HL-60 (cell line): ENCODE data around the gene DLD.

Source experiments
- GABPA ChIP-seq: IDR thresholded peaks from 2 replicates; pipeline ENCODE4 v1.6.1; 2012; ENCODE audit warnings: low read depth
- POLR2AphosphoS5 ChIP-seq: IDR thresholded peaks from 2 replicates; pipeline ENCODE4 v1.6.1; 2012; ENCODE audit warnings: low read depth
- REST ChIP-seq: IDR thresholded peaks from 2 replicates; pipeline ENCODE4 v1.6.1; 2012; ENCODE audit warnings: low read depth; ENCODE audit not compliant: insufficient replicate concordance
- TF ChIP-seq, protein P1 (sequence below): IDR thresholded peaks from one replicate; pipeline ENCODE4 v1.5.1; 2011; ENCODE audit warnings: low read length, control low read depth, inconsistent platforms; ENCODE audit not compliant: insufficient read depth

- TF ChIP-seq, protein P1, sequence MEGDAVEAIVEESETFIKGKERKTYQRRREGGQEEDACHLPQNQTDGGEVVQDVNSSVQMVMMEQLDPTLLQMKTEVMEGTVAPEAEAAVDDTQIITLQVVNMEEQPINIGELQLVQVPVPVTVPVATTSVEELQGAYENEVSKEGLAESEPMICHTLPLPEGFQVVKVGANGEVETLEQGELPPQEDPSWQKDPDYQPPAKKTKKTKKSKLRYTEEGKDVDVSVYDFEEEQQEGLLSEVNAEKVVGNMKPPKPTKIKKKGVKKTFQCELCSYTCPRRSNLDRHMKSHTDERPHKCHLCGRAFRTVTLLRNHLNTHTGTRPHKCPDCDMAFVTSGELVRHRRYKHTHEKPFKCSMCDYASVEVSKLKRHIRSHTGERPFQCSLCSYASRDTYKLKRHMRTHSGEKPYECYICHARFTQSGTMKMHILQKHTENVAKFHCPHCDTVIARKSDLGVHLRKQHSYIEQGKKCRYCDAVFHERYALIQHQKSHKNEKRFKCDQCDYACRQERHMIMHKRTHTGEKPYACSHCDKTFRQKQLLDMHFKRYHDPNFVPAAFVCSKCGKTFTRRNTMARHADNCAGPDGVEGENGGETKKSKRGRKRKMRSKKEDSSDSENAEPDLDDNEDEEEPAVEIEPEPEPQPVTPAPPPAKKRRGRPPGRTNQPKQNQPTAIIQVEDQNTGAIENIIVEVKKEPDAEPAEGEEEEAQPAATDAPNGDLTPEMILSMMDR, result no peak
- TF ChIP-seq POLR2AphosphoS5 (no peak), GABPA (no peak), REST (no peak)
These were observed 8.1 kb downstream of the DLD start for GRCh38 chr7:107898997-107899594.
